Stimulated activated CD4-positive, alpha-beta T cell treated with anti-CD3 and anti-CD28 coated beads, Interleukin-1b, Interleukin-23, amount 100 ng/mL, for 48 hours (primary cell): Measurements from ENCODE around the gene AGAP1.
A peak's percentile ranks its signal among the peaks of the same experiment; 100 is the strongest.

Experiments
- DNase-seq: peaks from one replicate; pipeline ENCODE4 v3.0.0-alpha.2; 2020

AGAP1 gene

GRCh38 chr2:235641956-235642355 is 148.1 kb downstream of the AGAP1 start:
- DNase-seq: no peak

- no peak for DNase-seq
Measured at GRCh38 chr2:235642446-235643098, 148.7 kb downstream of the AGAP1 start.

GRCh38 chr2:235643680-235644511 is 150.1 kb downstream of the AGAP1 start:
- DNase-seq: no peak

- no peak for DNase-seq
Measured at GRCh38 chr2:235647264-235647663, 153.4 kb downstream of the AGAP1 start.

GRCh38 chr2:235647877-235648276 is 154.0 kb downstream of the AGAP1 start:
- DNase-seq: no peak

- DNase-seq: no peak
Measured at GRCh38 chr2:235649418-235649817, 155.6 kb downstream of the AGAP1 start.

GRCh38 chr2:235651643-235652042 is 157.8 kb downstream of the AGAP1 start:
- DNase-seq: no peak

GRCh38 chr2:235654103-235654813 is 160.4 kb downstream of the AGAP1 start:
- DNase-seq: no peak

- DNase-seq: no peak
Measured at GRCh38 chr2:235658351-235659174, 164.7 kb downstream of the AGAP1 start.

GRCh38 chr2:235659767-235660322 is 166.0 kb downstream of the AGAP1 start:
- no peak for DNase-seq

- no peak for DNase-seq
Measured at GRCh38 chr2:235660484-235661082, 166.7 kb downstream of the AGAP1 start.

GRCh38 chr2:235661167-235661937 is 167.5 kb downstream of the AGAP1 start:
- no peak for DNase-seq

- no peak for DNase-seq
Measured at GRCh38 chr2:235661952-235662351, 168.1 kb downstream of the AGAP1 start.

- DNase-seq: no peak
Measured at GRCh38 chr2:235663875-235664274, 170.0 kb downstream of the AGAP1 start.

- no peak for DNase-seq
Measured at GRCh38 chr2:235665661-235666212, 171.9 kb downstream of the AGAP1 start.

- DNase-seq: no peak
Measured at GRCh38 chr2:235666213-235666781, 172.5 kb downstream of the AGAP1 start.

- DNase-seq: no peak
Measured at GRCh38 chr2:235668782-235669181, 174.9 kb downstream of the AGAP1 start.

- DNase-seq: peak; percentile 16
Measured at GRCh38 chr2:235669269-235669831, 175.5 kb downstream of the AGAP1 start.

- DNase-seq: no peak
Measured at GRCh38 chr2:235669983-235670962, 176.4 kb downstream of the AGAP1 start.
